GM12892 (cell line): Measurements from ENCODE around the gene SRPRA.
"Not testable (repeated sequence)": the region's sequence is repeated elsewhere in the genome, so short reads cannot be mapped to it uniquely, and the experiment has no call there.

Source experiments
- DNase-seq: peaks from one replicate; pipeline ENCODE4 v3.0.0; 2011; ENCODE audit not compliant: insufficient read length
- FAIRE-seq: peaks from 2 replicates; lab custom pipeline; 2011; peaks lifted over from hg19 to GRCh38; lab: Jason Lieb, UNC
- POLR2A ChIP-seq: IDR thresholded peaks from 2 replicates; pipeline ENCODE4 v1.6.1; 2011; ENCODE audit warnings: low read depth, low read length, control low read depth
- POLR2AphosphoS5 ChIP-seq: IDR thresholded peaks from 2 replicates; pipeline ENCODE4 v1.6.1; 2011; ENCODE audit warnings: low read depth, low read length, control low read depth
- TAF1 ChIP-seq: IDR thresholded peaks from 2 replicates; pipeline ENCODE4 v1.6.1; 2011; ENCODE audit warnings: low read depth, mild to moderate bottlenecking, control low read depth, low read length, borderline replicate concordance

The SRPRA gene

GRCh38 chr11:126262216-126262615 is 6.5 kb downstream of the SRPRA start:
- TF ChIP-seq TAF1 (no peak), POLR2AphosphoS5 (peak; percentile 67), POLR2A (peak; percentile 51; the same call in 1 of the 2 replicates)
- FAIRE-seq (no peak), DNase-seq (no peak)

- DNase-seq (no peak), FAIRE-seq (no peak)
- TF ChIP-seq POLR2AphosphoS5 (no peak), TAF1 (no peak), POLR2A (no peak)
These were observed 10.9 kb downstream of the SRPRA start for GRCh38 chr11:126257764-126258163.

DNA sequence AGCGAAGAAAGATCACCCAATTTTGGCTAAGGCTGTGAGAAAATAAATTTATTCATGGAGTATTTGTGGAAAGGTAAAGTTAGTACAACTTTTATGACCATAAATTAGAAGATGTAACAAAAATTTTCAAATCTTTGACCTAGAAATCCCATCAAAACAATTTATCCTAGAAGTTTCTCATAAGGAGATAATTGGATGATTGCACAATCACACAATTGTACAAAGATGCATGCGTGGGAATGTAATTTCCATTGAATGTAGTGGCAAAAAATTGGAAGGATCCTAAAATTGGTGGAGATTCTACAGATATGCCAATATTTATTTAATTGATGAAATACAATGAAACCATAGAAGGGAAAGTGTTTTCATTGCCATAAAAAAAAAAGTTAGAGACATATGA is 11.6 kb downstream of the SRPRA start:
- no peak for TF ChIP-seq POLR2AphosphoS5
- no peak for DNase-seq
- FAIRE-seq = no peak

DNA sequence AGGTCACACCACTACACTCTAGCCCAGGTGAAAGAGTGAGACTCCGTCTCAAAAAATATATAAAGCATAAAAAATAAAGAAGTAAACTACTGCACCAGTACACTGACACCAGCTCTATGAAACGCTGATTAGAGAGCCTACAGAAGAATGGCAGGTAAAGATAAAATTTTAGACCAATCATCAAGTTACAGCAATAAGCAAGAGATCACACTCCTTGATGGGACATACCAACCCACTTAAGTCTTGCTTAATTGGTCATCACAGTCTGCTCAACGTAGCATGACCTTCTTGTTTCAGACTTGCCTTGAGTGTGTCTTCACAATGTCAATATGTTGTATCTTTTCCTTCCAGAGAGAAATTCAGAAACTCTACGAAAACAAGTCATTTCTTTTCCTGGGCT is 12.5 kb downstream of the SRPRA start:
- TF ChIP-seq POLR2A (no peak), TAF1 (no peak), POLR2AphosphoS5 (no peak)
- FAIRE-seq (no peak), DNase-seq (no peak)

- DNase-seq, FAIRE-seq: not testable (repeated sequence)
These were observed 13.2 kb downstream of the SRPRA start for GRCh38 chr11:126255507-126255906.

- no peak for FAIRE-seq
- no peak for DNase-seq
- no peak for TF ChIP-seq POLR2AphosphoS5
- TF ChIP-seq POLR2A = no peak
- no peak for TF ChIP-seq TAF1
These were observed 13.9 kb downstream of the SRPRA start for GRCh38 chr11:126254819-126255218.

DNA sequence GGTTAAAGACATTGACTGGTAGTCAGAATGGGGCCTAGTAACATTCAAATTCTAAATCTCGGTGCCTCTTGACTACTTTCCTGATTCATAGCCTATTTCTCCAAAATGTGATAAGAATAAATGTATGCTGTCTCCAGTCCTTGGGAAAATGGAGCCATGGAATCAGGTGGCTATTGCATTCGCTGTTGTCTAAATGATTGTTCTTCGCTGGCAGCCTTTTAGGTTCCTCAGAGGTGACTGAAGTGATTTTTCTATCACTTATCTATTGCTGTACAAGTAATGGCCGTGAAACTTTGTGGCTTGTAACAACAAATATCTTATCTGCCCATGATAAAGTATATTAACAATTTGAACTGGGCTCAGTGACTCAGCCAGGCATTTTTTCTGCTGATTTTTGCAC is 15.4 kb downstream of the SRPRA start:
- DNase-seq (no peak), FAIRE-seq (no peak)
- TF ChIP-seq POLR2AphosphoS5 (no peak), TAF1 (no peak)

DNA sequence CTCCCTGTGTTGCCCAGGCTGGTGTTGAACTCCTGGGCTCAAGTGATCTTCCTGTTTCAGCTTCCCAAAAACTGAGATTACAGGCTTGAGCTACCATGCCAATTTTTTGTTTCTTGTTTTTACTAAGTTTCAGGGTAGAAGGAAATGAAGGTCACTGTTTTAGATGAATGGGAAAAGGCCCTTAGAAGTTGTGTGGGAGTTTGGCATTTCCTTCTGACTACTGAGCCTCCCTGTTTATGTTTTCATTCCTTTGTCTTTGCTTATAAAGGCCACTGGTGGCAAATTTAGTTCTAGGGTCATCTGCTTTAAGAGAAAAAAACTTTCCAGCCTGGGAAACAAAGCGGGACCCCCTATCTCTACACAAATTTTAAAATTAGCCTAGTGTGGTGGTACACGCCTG is 22.1 kb downstream of the SRPRA start:
- no peak for DNase-seq
- FAIRE-seq = peak; percentile 36
- TF ChIP-seq POLR2A (no peak), TAF1 (no peak), POLR2AphosphoS5 (no peak)

GRCh38 chr11:126233391-126233790 is 35.3 kb downstream of the SRPRA start:
- no peak for FAIRE-seq
- DNase-seq = no peak

GRCh38 chr11:126232683-126233082 is 36.0 kb downstream of the SRPRA start:
- TF ChIP-seq POLR2A (no peak), TAF1 (no peak), POLR2AphosphoS5 (no peak)
- no peak for FAIRE-seq
- DNase-seq = no peak

More at GRCh38 chr11:126233391-126233790, 35.3 kb downstream of the SRPRA start:
- TF ChIP-seq POLR2A = no peak
- no peak for TF ChIP-seq TAF1
- no peak for TF ChIP-seq POLR2AphosphoS5

GRCh38 chr11:126231725-126232459 is 36.8 kb downstream of the SRPRA start:
- no peak for TF ChIP-seq POLR2A
- no peak for TF ChIP-seq POLR2AphosphoS5
- no peak for TF ChIP-seq TAF1
- FAIRE-seq = peak; percentile 80
- DNase-seq = no peak

- TF ChIP-seq POLR2A = no peak
- TF ChIP-seq POLR2AphosphoS5 = no peak
- TF ChIP-seq TAF1 = no peak
- FAIRE-seq (peak; percentile 73), DNase-seq (no peak)
These were observed 38.7 kb downstream of the SRPRA start for GRCh38 chr11:126229858-126230540.
